Right lobe of liver (tissue), 4 donors: ENCODE results near the gene HSPA12B.

Experiments used
- CTCF ChIP-seq, 4 donors: fragments of 200-600 bp in 3 of 4; fragments of 450-650 bp in 1 of 4; IDR thresholded peaks; one replicate each; pipeline versions ENCODE4 v1.5.1 to v1.8.0; 2016 to 2022; ENCODE audit warnings: antibody characterized with exemption in 4 of 4, mild to moderate bottlenecking in 2 of 4
- POLR2A ChIP-seq: fragments of 450-650 bp; IDR thresholded peaks from one replicate; pipeline ENCODE4 v1.6.1; 2017; ENCODE audit warnings: antibody characterized with exemption, mild to moderate bottlenecking
- donor health status: DM: no; HTN: no; CAD: no.
- donor health status: DM: no; HTN: no; CAD: no.
- donor health status: DM: no; HTN: yes; CAD: no.

DNA sequence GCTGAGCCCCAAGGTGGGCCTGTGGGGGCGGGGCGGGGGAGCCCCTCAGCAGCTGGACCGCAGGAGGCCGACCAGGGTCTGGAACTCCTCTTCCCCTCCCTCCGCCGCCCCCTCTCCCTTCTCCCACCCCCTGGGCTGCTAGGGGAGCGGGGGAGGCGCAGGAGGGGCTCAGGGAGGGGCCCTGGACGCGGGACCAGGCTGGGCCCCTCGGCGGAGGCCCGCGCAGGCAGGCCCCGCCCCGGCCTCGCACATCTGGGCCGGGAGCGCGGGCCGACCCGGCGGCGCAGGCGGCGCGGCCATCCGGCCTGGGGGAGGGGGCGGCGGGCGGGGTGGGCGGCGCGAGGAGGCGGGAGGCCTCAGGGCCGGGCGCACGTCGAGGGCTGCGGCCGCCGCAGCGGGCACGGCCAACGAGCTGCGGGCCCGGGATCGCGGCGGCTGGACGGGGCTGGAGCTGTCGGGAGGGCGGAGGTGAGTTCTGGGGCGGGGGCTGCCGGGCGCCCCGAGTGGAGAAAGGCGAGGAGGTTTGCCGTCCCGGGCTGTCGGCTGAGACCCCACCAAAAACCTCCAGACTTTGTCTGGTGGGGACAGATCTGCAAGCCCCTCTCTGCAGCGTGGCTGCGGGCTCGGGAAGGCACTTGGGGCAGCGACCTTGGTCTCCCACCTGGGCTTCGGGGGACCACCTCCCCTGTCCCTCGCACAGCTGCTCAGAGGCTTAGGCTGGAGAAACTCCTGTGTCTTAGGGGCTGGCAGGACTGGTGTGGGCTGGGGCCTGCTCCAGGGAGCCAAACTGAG, at the start of gene HSPA12B:
- TF ChIP-seq CTCF (IDR thresholded peaks at IDR 0.05), result no peak
- TF ChIP-seq POLR2A, result no peak
